HepG2 (cell line): ENCODE measurements around the gene C19orf85. TPM values are rescaled to one million over a fixed set of nuclear protein-coding genes. Genes with fewer than 3 reads are reported as not detected.

Experiments
- CREB3 ChIP-seq: sonication (generic); formaldehyde crosslinking; IDR thresholded peaks from 2 replicates; pipeline ENCODE4 v1.5.0; 2020; ENCODE audit warnings: missing genetic modification reagents
- FOSL2 ChIP-seq: sonication (generic); formaldehyde crosslinking; IDR thresholded peaks from 2 replicates; pipeline ENCODE4 v1.4.0; 2020; ENCODE audit warnings: missing genetic modification reagents
- GMEB2 ChIP-seq: IDR thresholded peaks from 2 replicates; pipeline ENCODE4 v1.6.1; 2016; ENCODE audit warnings: missing biosample characterization, missing genetic modification reagents, low read depth
- HNF1B ChIP-seq: sonication (generic); formaldehyde crosslinking; IDR thresholded peaks from 2 replicates; pipeline ENCODE4 v1.5.1; 2020; ENCODE audit warnings: mild to moderate bottlenecking, moderate library complexity, missing genetic modification reagents
- HNF4A ChIP-seq: sonication (generic); formaldehyde crosslinking; IDR thresholded peaks from 2 replicates; pipeline ENCODE4 v1.4.0; 2020; ENCODE audit warnings: missing genetic modification reagents
- HNF4G ChIP-seq, 2 experiments: sonication (generic) in 1 of 2; formaldehyde crosslinking in 1 of 2; IDR thresholded peaks; 2 replicates each; pipeline versions ENCODE4 v1.4.0 to v1.6.1; 2011 to 2020; ENCODE audit warnings: borderline replicate concordance in 2 of 2, low read depth in 2 of 2, mild to moderate bottlenecking in 2 of 2, low read length in 1 of 2, missing genetic modification reagents in 1 of 2, moderate library complexity in 1 of 2
- KLF9 ChIP-seq: IDR thresholded peaks from 2 replicates; pipeline ENCODE4 v1.6.1; 2016; ENCODE audit warnings: low read depth
- MAFF ChIP-seq: IDR thresholded peaks from 2 replicates; pipeline ENCODE4 v1.6.1; 2011; ENCODE audit warnings: low read depth, low read length, improper control_type of control experiment
- MIXL1 ChIP-seq: IDR thresholded peaks from 2 replicates; pipeline ENCODE4 v1.6.1; 2016
- MTA3 ChIP-seq: sonication (generic); formaldehyde crosslinking; IDR thresholded peaks from 2 replicates; pipeline ENCODE4 v1.4.0; 2020; ENCODE audit warnings: missing genetic modification reagents
- NFATC3 ChIP-seq: sonication (generic); formaldehyde crosslinking; IDR thresholded peaks from 2 replicates; pipeline ENCODE4 v1.5.1; 2020; ENCODE audit warnings: mild to moderate bottlenecking, missing genetic modification reagents
- SAP130 ChIP-seq: IDR thresholded peaks from 2 replicates; pipeline ENCODE4 v1.6.1; 2016; ENCODE audit warnings: low read depth
- SOX13 ChIP-seq, 3 experiments: fragments of 450-650 bp in 1 of 3; sonication (generic) in 1 of 3; formaldehyde crosslinking in 1 of 3; IDR thresholded peaks in 2 of 3; conservative IDR thresholded peaks in 1 of 3; 2 replicates each; pipeline versions ENCODE4 v1.5.0 to v1.6.1; 2016 to 2020; ENCODE audit warnings: antibody characterized with exemption in 1 of 3, mild to moderate bottlenecking in 1 of 3, missing compliant biosample characterization in 1 of 3, missing genetic modification reagents in 1 of 3, moderate library complexity in 1 of 3
- SP1 ChIP-seq, 2 experiments: fragments of 450-650 bp in 1 of 2; sonication (generic) in 1 of 2; formaldehyde crosslinking in 1 of 2; IDR thresholded peaks; 2 replicates each; pipeline versions ENCODE4 v1.4.0 to v1.6.1; 2016 to 2020; ENCODE audit warnings: missing genetic modification reagents in 1 of 2
- ZBTB42 ChIP-seq: sonication (generic); formaldehyde crosslinking; IDR thresholded peaks from 2 replicates; pipeline ENCODE4 v1.5.0; 2020; ENCODE audit warnings: mild to moderate bottlenecking, missing genetic modification reagents
- ZFP62 ChIP-seq: sonication (generic); formaldehyde crosslinking; IDR thresholded peaks from 2 replicates; pipeline ENCODE4 v1.4.0; 2020; ENCODE audit warnings: missing genetic modification reagents
- ZNF124 ChIP-seq: sonication (generic); formaldehyde crosslinking; IDR thresholded peaks from 2 replicates; pipeline ENCODE4 v1.4.0; 2020; ENCODE audit warnings: missing genetic modification reagents
- ZNF235 ChIP-seq: sonication (generic); formaldehyde crosslinking; IDR thresholded peaks from 2 replicates; pipeline ENCODE4 v1.8.1; 2023; ENCODE audit warnings: mild to moderate bottlenecking, missing genetic modification reagents, borderline replicate concordance
- ZNF251 ChIP-seq: sonication (generic); formaldehyde crosslinking; IDR thresholded peaks from 2 replicates; pipeline ENCODE4 v1.9.0; 2021; ENCODE audit warnings: mild to moderate bottlenecking, missing genetic modification reagents
- ZNF430 ChIP-seq: sonication (generic); formaldehyde crosslinking; IDR thresholded peaks from 2 replicates; pipeline ENCODE4 v1.9.0; 2021; ENCODE audit warnings: mild to moderate bottlenecking, missing genetic modification reagents
- ZNF44 ChIP-seq: sonication (generic); formaldehyde crosslinking; IDR thresholded peaks from 2 replicates; pipeline ENCODE4 v1.5.1; 2020; ENCODE audit warnings: mild to moderate bottlenecking, missing genetic modification reagents
- ZNF546 ChIP-seq: sonication (generic); formaldehyde crosslinking; conservative IDR thresholded peaks from 2 replicates; pipeline ENCODE4 v1.8.1; 2023; ENCODE audit warnings: mild to moderate bottlenecking, missing genetic modification reagents
- ZNF576 ChIP-seq: sonication (generic); formaldehyde crosslinking; IDR thresholded peaks from 2 replicates; pipeline ENCODE4 v1.4.0; 2020; ENCODE audit warnings: mild to moderate bottlenecking, missing genetic modification reagents
- ZNF766 ChIP-seq: sonication (generic); formaldehyde crosslinking; IDR thresholded peaks from 2 replicates; pipeline ENCODE4 v1.5.0; 2020; ENCODE audit warnings: missing genetic modification reagents, borderline replicate concordance
- polyA plus RNA-seq, 8 experiments: library from polyadenylated mRNA; depleted of rRNA in 3 of 8; stranded (reverse) in 7 of 8; unstranded in 1 of 8; fragments of >200 nt; fragmentation: Illumina TruSeq in 4 of 8; extraction: Trizol in 4 of 8; gene quantifications; 2 replicates each; pipeline versions ENCODE4 v1.2.1 to v1.2.3, GENCODE V29; 2011 to 2016; ENCODE audit warnings: low read depth in 4 of 8, missing spikeins in 1 of 8, mixed read lengths in 1 of 8; ENCODE audit not compliant: insufficient read depth in 1 of 8
- total RNA-seq, 5 experiments: library from RNA; depleted of rRNA; stranded (reverse); fragments of >200 nt; fragmentation: Illumina TruSeq; extraction: Trizol; gene quantifications; 2 replicates each; pipeline ENCODE4 v1.2.3, GENCODE V29; 2016; ENCODE audit warnings: low read depth in 1 of 5

The C19orf85 gene
- total and polyA plus RNA-seq, 2 of the 13 experiments (the other 11 are each of a cell fraction or from before 2014, with no cell fraction given), result not detected

GRCh38 chr19:55476100-55476775, 11.7 kb upstream of the C19orf85 start, which contains the start of gene ZNF628 (continued):
- TF ChIP-seq GMEB2 (CRISPR knock-in tag) (peak; percentile 99), ZNF576 (CRISPR knock-in tag) (no peak), SP1 (IDR thresholded peaks at IDR 0.05) (no peak), SP1 (CRISPR knock-in tag; IDR thresholded peaks at IDR 0.05) (peak; percentile 94), ZNF235 (CRISPR knock-in tag) (no peak; the same call in 1 of the 2 replicates), HNF4A (CRISPR knock-in tag) (no peak; the same call in 1 of the 2 replicates), KLF9 (CRISPR knock-in tag) (0 out of 2 replicates have a peak, but pooled peaks have one; percentile 55), MAFF (no peak), ZNF251 (CRISPR knock-in tag) (no peak), SOX13 (IDR thresholded peaks at IDR 0.05) (peak; percentile 81), SOX13 (CRISPR knock-in tag; conservative IDR thresholded peaks at IDR 0.05 in 1 of 2, IDR thresholded peaks at IDR 0.05 in 1 of 2) (peak in 1 of 2 experiments; percentile 23; a peak in 1 of 4 replicates), CREB3 (peak; percentile 88; the same call in 1 of the 2 replicates), MIXL1 (CRISPR knock-in tag) (no peak), ZNF44 (CRISPR knock-in tag) (peak; percentile 78; the same call in 1 of the 2 replicates), FOSL2 (peak; percentile 51; the same call in 1 of the 2 replicates), ZFP62 (0 out of 2 replicates have a peak, but pooled peaks have one; percentile 30), HNF4G (IDR thresholded peaks at IDR 0.05; ENCODE audit: borderline replicate concordance, low read depth, low read length) (no peak), HNF4G (CRISPR knock-in tag; IDR thresholded peaks at IDR 0.05; ENCODE audit: borderline replicate concordance, low read depth) (0 out of 2 replicates have a peak, but pooled peaks have one; percentile 23), ZNF766 (peak; percentile 73; the same call in 1 of the 2 replicates), NFATC3 (no peak), HNF1B (CRISPR knock-in tag) (peak; percentile 63; the same call in 1 of the 2 replicates), ZBTB42 (CRISPR knock-in tag) (peak; percentile 73), MTA3 (0 out of 2 replicates have a peak, but pooled peaks have one; percentile 43), ZNF124 (CRISPR knock-in tag) (no peak; the same call in 1 of the 2 replicates), SAP130 (CRISPR knock-in tag) (peak; percentile 66), ZNF546 (CRISPR knock-in tag) (peak; percentile 93), ZNF430 (CRISPR knock-in tag) (peak; percentile 92; the same call in 1 of the 2 replicates)
